Subcutaneous adipose tissue (tissue), 4 donors: ENCODE results near the gene HSDL1. TPM values are rescaled to one million over a fixed set of nuclear protein-coding genes. Genes with fewer than 3 reads are reported as not detected.

Experiments
- CTCF ChIP-seq: fragments of 450-650 bp; IDR thresholded peaks from one replicate; pipeline ENCODE4 v1.5.1; 2016; ENCODE audit warnings: low read depth, mild to moderate bottlenecking, control low read depth, antibody characterized with exemption, moderate library complexity
- total RNA-seq, 4 donors: library from RNA; depleted of rRNA; stranded (reverse); fragments of >200 nt; gene quantifications; one replicate each; pipeline ENCODE4 v1.1.0, GENCODE V29; 2016

The HSDL1 gene
- total RNA-seq, 4 donors from 2014 or later = 13.9 to 23.3 (median 20.6) TPM

GRCh38 chr16:84098939-84099338 is 46.0 kb downstream of the HSDL1 start:
- no peak for TF ChIP-seq CTCF

GRCh38 chr16:84096447-84097005 is 48.5 kb downstream of the HSDL1 start:
- no peak for TF ChIP-seq CTCF

- TF ChIP-seq CTCF = no peak
These were observed 49.5 kb downstream of the HSDL1 start for GRCh38 chr16:84095466-84095865.

GRCh38 chr16:84093879-84094270 is 51.1 kb downstream of the HSDL1 start:
- no peak for TF ChIP-seq CTCF

GRCh38 chr16:84093120-84093878 is 51.7 kb downstream of the HSDL1 start:
- no peak for TF ChIP-seq CTCF

- TF ChIP-seq CTCF = no peak
These were observed 53.5 kb downstream of the HSDL1 start for GRCh38 chr16:84091460-84091859.

- no peak for TF ChIP-seq CTCF
These were observed 54.8 kb downstream of the HSDL1 start for GRCh38 chr16:84090211-84090610.
